SKM-1 (cell line): ENCODE data around the gene NUP42.

Experiments used
- DNase-seq: peaks from one replicate; lab custom pipeline; 2025; ENCODE audit not compliant: unreplicated experiment; lab: John Stamatoyannopoulos, UW

The NUP42 gene

DNA sequence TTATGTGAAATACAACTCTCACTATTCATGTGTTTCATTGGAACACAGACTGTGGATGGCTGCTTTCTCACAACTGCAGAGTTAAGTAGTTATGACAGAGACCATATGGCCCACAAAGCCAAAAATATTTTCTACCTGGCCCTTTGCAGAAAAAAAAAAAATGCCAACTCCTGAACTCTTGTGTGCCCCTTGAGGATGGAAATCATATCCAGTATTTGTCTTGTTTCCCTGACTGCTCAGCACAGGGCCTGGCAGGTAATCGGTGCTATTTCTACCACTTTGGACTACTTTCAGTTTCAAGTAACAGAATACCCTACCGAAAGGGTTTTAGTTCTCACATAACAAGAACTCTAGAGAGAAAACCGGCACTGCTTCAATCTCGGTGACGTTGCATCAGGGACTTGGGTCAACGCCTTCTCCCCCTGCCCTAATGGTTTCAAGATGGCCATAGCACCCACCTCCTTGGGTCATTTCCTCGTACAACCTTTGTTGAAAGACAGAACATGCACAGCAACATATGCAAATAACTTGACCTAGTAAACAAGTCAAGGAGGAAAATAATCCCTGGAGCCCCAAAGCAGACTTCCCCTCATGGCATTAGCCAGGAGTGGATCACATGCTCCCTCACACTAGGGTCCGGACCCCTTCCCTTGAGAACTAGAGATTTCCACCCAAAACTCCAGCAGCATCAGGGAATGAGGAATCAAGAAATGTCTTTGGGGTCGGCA, 52.9 kb downstream of the NUP42 start:
- DNase-seq = no peak

DNA sequence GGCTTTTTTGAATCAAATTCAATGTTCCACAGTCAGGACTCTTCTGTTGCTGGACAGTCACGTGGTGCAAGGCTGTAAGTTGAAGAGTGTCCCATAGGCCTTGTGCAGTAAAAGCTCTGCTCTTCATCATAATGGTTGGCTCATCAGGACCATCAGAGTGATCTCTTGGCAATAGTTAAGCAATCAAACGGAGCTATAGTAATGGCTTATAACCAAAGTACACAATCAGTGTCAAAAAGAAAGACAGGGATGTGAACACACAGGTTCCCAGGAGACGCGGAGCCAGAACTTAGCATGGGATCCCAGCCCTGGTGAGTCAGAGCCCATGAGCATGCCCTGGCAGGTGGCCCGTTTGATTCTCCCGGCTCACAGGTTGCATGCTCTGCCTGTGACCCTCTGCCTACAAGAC, 54.0 kb downstream of the NUP42 start:
- DNase-seq = no peak

DNA sequence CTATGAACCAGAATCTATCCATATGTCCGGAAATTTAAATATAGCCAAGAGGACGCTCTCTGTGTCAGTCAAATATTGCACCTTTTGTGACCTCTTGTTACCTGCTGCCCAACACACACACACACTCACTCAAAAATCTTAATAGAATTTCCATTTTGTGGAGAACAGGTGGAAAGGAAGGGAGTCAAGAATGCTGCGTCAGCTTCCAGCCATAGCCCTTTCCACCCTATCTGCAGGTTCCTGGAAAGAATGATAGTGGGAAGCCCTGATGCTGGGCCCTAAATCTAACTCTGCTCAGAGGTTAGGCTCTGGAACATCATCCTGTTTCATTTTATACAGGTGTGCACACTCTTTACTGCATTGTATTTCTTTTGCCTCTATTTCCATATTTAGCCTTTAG, 55.2 kb downstream of the NUP42 start:
- no peak for DNase-seq

DNA sequence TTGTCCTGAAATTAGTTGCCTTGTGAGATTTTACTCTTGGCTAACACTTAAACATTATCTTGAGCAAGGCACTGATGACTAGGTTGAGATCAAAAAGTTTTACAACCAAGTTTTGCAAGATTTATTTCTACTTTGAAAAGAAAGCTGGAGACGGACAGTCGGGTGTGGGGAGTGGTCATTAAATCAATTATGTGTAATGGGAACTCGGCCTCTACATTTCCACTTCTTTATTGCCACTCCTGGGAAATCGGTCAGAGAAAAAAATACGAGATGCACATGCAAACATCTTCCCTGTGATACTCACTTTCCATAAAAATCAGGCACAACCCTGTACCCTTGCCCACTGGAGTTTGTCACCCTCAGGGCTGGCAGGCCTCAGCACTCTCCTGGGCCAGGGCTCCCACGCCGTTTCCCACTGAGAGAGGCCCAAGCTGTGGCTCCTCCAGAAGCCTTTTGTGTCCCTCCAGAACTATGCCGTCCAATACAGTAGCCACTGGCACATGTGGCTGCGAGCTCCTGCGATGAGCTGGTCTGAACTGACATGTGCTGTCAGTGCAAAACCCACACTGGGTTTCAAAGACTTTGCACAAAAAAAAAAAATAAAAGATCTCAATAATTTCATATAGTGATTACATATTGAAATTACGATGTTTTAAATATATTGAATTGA, 57.3 kb downstream of the NUP42 start:
- DNase-seq = no peak

DNA sequence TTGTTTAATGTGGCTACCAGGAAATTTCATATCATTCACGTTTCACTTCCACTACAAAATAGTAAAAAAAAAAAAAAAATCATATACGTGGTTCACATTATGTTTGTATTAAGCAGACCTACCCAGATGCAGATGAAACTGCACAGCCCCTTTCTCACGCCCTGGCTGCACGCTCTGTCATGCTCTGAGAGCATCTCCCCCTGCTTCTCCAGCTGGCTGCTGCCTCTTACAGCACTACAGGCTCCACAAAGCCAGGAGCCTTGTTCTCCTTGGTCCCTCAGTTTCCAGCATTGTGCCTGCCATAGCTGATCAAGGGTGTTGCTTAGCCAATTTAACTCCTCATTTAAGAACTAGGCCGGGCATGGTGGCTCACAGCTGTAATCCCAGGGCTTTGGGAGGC, 57.9 kb downstream of the NUP42 start:
- no peak for DNase-seq

DNA sequence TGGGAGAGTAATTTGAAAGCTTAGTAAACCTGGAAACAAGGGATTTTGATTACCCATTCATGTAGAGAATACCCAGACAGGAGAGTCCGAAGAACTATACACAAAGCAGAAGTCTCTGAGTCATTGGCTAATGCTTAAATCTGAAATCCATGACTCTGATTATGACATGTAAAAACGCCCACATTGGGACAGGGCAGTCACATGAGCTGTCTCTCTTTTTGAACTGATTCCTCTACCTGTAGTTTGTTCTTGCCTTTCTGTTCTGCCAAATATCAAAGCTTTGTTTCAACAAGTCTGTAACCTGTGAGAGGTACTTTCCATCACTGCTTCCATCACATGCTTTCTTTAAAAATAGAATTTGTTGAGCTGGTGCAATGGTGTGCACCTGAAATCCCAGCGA, 60.5 kb downstream of the NUP42 start:
- DNase-seq = no peak

DNA sequence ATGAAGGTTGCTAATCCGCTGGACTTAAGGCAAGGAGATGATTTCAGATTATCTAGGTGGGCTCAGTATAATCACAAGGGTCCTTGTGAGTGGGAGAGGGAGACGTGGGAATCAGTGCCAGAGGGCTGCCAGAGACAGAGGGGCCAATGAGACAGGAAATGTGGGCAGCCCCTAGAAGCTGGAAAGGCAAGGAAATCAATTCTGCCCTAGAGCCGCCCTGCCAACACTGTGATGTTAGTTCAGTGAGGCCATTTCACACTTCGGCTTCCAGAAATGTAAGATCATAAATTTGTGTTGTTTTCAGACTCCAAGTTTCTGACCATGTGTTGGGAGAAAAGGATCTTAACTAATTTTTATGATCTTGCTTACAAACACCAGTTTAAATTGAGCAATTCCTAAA, 61.1 kb downstream of the NUP42 start:
- DNase-seq = no peak

DNA sequence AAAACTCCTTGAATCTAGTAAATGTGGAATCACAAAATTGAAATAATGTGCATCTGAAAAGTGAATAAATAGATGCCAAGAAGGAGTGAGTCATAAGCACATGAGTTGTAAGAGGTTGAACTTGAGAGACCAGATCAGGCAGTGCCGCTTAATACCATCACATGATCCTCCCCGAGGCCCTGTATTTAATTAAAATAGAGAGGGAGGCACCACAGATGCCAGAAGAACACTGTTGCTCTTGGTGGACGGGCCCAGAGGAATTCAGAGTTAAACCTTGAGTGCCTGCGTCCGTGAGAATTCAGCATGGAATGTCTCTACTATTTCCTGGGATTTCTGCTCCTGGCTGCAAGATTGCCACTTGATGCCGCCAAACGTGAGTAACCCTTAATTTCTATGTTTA, 64.7 kb downstream of the NUP42 start, which contains the start of gene GPNMB:
TSS of gene GPNMB (plus strand) at position 221 of the 400 bp plus-strand sequence. CDS start at position 304, 83 bp downstream.
- no peak for DNase-seq

DNA sequence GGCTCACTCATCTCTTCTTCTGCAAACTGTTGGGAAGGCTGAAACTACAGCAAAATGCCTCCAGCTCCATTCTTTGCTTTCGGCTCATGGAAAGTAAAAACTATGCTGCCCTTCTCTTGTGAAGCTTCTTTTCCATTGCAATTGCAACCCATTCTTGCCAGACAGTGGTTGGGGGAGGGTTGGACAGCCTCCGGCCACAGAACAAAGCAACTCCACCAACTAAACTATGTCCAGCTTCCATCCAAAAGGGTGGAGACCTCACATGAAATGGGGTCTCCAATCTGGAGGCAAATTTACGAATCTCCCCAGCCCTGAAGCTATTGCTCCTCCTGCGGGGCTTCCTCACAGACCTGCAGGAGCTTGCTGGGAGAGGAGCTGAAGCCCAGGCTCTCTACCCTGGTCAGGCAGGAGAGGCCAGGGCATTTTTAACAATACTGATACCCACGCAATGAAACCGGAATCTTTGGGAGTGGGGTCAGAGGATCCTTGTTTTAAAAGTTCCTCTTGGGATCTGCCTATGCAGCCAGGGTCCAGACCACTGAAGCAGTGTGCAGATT, 65.3 kb downstream of the NUP42 start:
- DNase-seq = no peak

DNA sequence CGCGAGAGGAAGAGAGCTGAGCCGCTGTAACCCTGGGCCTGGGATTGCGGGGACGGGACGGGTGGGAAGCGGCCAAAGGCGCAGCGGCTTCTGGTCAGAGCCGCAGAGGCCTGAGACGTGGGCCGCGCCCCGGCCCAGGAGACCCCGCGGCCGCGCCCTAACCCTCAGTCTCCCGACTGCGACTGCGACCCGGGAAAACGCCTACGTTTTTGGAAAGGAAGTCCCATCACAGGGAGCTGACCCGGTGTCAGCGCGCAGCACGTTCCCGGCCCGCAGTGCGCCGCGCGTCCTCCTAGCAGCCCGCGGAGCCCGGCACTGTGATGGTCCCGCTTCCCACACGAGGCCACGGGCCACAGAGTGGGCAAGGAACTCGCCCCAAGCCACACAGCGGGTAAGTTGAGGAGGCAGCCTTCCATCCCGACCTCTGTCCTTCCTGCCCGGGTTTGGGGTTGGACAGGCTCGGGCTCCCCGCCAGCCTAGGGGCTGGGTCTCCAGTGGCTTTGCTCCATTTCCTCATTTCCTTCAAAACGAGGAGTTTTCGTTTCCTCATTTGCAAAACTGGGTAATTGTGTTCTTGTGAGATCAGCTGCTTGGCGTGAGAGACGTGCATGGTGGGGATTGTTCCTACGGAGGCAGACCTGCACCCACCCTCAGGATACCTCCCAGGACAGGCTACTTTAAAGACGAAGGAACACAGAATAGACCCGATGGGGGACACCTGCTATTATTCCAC, 65.9 kb downstream of the NUP42 start:
- DNase-seq = peak; percentile 81

DNA sequence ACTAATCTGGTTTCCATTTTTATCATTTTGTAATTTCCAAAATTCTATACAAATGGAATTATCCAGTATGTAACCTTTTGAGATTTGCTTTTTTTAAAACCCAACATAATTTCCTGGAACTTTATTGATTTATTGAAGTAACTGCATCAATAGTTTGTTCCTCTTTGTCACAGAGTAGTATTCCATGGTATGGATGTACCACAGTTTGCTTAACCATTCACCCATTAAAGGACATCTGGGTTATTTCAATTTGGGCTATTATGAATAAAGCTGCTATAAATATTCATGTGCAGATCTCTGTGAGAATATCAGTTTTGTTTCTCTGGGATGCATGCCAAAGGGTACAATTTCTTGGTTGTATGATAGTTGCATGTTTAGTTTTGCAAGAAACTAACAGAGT, 67.6 kb downstream of the NUP42 start:
- DNase-seq = no peak
